Measurements from ENCODE around the gene PIAS4. TPM values are rescaled to one million over a fixed set of nuclear protein-coding genes. Genes with fewer than 3 reads are reported as not detected.

PIAS4 gene
- total RNA-seq, 2 donors from 2014 or later: 20.8 to 22.7 TPM

DNA sequence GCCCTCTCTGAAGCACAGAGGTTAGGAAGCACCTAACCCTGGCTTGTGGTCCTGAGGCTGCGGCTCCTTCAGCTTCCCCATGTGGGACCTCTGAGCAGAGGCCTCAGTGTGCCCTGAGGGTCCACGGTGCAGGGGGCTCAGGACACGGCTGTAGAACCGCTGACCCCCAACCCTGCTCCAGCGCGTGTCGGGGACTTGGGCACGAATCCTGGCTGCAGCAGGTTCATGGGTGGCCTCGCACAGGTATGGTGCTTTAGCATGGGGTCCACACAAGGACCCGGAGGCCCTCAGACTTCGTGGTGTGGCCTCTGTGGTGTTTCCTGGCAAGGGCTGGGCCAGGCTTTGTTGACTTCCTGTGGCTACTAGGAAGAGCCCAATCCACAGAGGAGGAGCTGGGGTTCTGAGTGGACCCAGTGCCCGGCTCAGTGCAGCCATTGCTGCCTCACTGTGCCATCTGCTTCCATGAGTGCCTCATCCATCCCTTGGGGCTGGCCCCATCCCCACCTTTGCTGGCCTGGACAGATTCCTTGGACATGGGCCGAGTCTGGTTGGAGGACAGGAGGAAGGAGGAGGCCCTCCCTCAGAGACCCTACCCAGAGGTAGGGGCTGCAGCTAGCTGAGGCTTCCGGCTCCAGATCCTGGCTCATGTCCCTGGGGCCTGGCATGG lies 34.7 kb downstream of the PIAS4 start:
- H3K36me3 Mint-ChIP-seq (ENCODE audit: low read depth): no peaks in the 10 kb centered on the region
- no peaks in the 10 kb centered on the region for H3K27me3 Mint-ChIP-seq
- DNase-seq: no peak
- H3K9me3 ChIP-seq (ENCODE audit: control insufficient read depth, low read length, poor library complexity, severe bottlenecking): no peaks in the 10 kb centered on the region
- no peak overlapping the region for H3K27ac Mint-ChIP-seq
- H3K4me3 Mint-ChIP-seq: no peak overlapping the region
- ATAC-seq: peak; percentile 21
- H3K4me1 Mint-ChIP-seq: peaks cover 6% of the 10 kb centered on the region

DNA sequence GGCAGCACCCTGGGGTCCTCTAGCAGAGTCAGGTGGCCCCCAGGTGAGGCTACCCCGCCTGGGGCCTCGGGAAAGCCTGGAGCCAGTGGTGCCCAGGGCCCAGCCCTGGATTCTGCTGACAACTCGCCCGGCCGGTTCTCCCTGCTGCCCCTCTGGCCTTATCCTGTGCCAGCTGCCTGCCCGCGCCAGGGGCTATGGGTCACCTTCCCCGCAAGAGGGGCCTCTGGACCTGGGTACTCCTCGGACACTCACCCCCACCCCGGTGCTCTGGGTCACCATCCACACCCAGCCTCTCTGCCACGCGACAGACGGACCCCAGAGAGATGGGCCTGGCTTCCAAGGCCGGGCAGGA lies 35.2 kb downstream of the PIAS4 start:
- H3K9me3 ChIP-seq (ENCODE audit: control insufficient read depth, low read length, poor library complexity, severe bottlenecking): no peaks in the 10 kb centered on the region
- H3K4me1 Mint-ChIP-seq: peaks cover 6% of the 10 kb centered on the region
- ATAC-seq: peak; percentile 17
- no peaks in the 10 kb centered on the region for H3K36me3 Mint-ChIP-seq (ENCODE audit: low read depth)
- H3K27ac Mint-ChIP-seq: no peak overlapping the region
- no peaks in the 10 kb centered on the region for H3K27me3 Mint-ChIP-seq
- no peak overlapping the region for H3K4me3 Mint-ChIP-seq
- DNase-seq: no peak

DNA sequence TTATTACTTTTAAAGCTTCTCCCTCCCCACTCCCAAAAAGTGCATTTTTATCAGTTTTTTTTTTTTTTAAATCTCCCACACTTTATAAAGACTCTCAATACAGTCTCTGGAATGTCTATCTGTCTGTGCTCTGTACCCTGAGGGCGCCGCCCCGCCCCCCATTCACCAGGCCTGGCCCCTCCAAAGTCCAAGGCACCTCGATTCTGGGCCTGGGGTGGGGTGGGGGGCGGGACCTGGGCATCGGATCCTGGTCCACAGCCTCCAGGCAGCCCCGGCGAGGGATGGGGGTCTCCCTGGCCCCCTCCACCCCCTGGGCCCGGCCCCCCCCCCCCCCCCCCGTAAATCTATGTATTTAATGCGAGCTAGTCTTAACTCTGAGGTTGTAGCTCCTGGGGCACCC lies 35.9 kb downstream of the PIAS4 start:
- Mint-ChIP-seq H3K4me3 (no peak overlapping the region), H3K27me3 (no peaks in the 10 kb centered on the region), H3K27ac (no peak overlapping the region), H3K36me3 (ENCODE audit: low read depth) (no peaks in the 10 kb centered on the region), H3K4me1 (peaks cover 6% of the 10 kb centered on the region)
- H3K9me3 ChIP-seq (ENCODE audit: control insufficient read depth, low read length, poor library complexity, severe bottlenecking): no peaks in the 10 kb centered on the region
- DNase-seq (no peak), ATAC-seq (no peak)

DNA sequence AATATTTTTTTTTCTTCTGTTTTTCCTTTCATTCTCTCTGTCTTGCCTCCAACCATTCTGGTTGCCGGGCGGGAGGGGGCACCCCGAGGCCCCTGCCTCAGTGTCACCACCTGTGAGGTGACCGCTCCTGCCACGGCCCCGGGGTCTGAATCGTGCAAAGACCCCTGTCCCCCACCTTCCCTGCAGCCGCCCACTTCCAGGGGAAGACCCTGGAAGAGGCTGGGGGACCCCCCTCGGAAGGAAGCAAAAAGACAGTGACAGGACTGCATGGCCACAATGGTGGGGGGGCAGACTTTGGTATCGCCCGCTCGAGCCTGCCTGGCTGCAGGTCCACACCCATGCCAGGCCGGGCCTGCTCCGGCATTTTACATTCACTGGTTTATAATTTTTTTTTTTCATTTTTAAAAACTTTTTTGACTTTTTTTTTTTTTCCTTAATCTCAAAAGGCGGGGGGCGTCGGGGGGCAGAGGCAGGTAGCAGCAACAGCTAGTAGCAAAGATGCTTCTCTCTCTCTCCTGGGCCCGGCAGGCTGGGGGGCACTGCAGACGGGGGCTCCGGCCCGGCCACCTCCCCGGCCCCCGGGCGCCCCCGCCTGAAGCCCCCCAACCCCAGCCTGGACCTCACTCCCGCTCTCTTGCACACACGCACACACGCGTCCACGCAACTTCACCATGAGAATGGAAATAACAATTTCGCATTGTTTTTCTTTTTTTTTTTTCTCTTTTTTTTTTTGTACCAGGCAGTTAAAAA lies 36.6 kb downstream of the PIAS4 start:
- DNase-seq: no peak
- no peaks in the 10 kb centered on the region for H3K9me3 ChIP-seq (ENCODE audit: control insufficient read depth, low read length, poor library complexity, severe bottlenecking)
- H3K27ac Mint-ChIP-seq: no peak overlapping the region
- no peaks in the 10 kb centered on the region for H3K36me3 Mint-ChIP-seq (ENCODE audit: low read depth)
- H3K4me1 Mint-ChIP-seq: peaks cover 6% of the 10 kb centered on the region
- no peak for ATAC-seq
- H3K4me3 Mint-ChIP-seq: no peak overlapping the region
- H3K27me3 Mint-ChIP-seq: no peaks in the 10 kb centered on the region

DNA sequence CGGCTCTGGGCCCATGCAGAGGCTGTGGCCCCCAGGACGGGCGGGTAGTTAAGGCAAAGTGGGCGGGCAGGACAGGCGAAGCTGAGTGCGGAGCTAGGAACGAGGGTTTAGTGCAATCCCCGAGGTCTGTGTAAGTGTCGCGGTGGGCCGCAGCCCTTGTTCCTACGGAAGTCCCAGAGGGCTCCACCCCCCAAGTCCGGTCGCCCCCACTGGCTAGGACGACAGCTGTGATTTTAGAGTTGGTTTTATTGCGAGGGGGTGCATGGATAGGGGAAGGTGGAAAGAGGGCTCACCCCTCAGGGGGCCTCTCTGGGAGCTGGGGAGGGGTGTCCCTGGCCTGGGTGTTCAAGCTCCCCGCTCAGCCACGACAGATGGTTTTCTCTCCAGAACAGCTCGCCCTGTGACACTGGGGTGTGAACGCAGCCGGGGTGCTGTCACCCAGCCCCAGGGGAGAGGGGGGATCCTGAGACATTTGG lies 37.5 kb downstream of the PIAS4 start:
- no peaks in the 10 kb centered on the region for H3K9me3 ChIP-seq (ENCODE audit: control insufficient read depth, low read length, poor library complexity, severe bottlenecking)
- Mint-ChIP-seq H3K4me3 (no peak overlapping the region), H3K36me3 (ENCODE audit: low read depth) (peaks cover 2% of the 10 kb centered on the region), H3K27ac (no peak overlapping the region), H3K27me3 (no peaks in the 10 kb centered on the region), H3K4me1 (peaks cover 8% of the 10 kb centered on the region)
- no peak for ATAC-seq
- DNase-seq: no peak

DNA sequence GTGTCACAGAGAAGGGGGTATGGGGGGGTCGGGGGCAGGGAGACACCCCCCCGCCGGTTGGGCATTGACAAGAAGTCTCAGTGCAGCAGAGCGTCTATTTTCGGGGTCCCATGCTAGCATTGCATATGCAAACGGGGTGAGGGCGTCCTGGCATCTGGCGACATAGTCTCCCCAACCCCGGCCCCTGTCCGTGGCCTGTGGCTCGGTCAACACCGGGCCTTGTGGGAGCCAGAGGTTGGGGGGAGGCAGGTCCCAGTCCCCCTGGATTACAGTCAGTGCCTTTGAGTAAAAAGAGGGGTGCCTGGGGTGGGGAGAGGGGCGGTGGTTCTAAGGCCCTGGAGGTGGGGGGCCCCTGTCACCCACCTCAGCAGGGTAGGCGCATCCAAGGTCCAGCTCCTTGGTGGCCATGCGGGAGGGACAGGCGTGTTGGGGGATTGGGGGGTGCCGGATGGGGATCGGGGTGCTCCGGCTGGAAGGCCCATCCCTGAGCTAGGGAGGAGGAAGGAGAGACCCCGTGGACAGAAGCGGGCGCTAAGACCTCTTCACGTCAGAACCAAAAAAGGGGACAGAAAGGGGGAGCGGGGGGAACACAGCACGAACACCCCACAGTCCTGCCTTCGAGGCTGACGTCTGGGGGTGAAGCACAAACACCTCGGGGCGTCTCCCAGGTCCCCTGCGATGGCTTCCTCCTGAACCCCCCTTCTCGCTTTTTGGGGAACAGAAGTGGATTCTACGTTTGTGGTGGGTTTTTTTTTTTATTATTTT lies 38.2 kb downstream of the PIAS4 start:
- H3K4me1 Mint-ChIP-seq: peaks cover 9% of the 10 kb centered on the region
- DNase-seq: no peak
- no peak overlapping the region for H3K27ac Mint-ChIP-seq
- no peak for ATAC-seq
- peaks cover 2% of the 10 kb centered on the region for H3K36me3 Mint-ChIP-seq (ENCODE audit: low read depth)
- H3K27me3 Mint-ChIP-seq: no peaks in the 10 kb centered on the region
- H3K9me3 ChIP-seq (ENCODE audit: control insufficient read depth, low read length, poor library complexity, severe bottlenecking): no peaks in the 10 kb centered on the region
- no peak overlapping the region for H3K4me3 Mint-ChIP-seq

DNA sequence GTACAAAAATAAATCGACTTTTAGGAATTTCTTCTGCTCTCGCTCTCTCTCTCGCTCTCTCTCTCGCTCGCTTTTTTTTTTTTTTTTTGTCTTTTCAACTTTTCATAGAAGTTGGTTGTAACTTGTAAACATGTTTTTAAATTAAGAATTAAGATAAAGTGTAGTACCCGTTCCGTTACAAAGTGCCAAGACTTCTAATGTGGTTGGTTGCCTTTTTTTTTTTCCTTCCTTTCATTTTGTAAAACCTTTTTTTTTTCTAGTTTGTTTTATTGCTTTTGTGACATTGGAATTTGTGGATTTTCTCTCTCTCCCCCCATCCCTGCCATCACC lies 38.8 kb downstream of the PIAS4 start:
- H3K4me1 Mint-ChIP-seq: peaks cover 10% of the 10 kb centered on the region
- DNase-seq (no peak), ATAC-seq (no peak)
- no peak overlapping the region for H3K4me3 Mint-ChIP-seq
- H3K27me3 Mint-ChIP-seq: no peaks in the 10 kb centered on the region
- H3K9me3 ChIP-seq (ENCODE audit: control insufficient read depth, low read length, poor library complexity, severe bottlenecking): no peaks in the 10 kb centered on the region
- H3K27ac Mint-ChIP-seq: no peak overlapping the region
- peaks cover 2% of the 10 kb centered on the region for H3K36me3 Mint-ChIP-seq (ENCODE audit: low read depth)

DNA sequence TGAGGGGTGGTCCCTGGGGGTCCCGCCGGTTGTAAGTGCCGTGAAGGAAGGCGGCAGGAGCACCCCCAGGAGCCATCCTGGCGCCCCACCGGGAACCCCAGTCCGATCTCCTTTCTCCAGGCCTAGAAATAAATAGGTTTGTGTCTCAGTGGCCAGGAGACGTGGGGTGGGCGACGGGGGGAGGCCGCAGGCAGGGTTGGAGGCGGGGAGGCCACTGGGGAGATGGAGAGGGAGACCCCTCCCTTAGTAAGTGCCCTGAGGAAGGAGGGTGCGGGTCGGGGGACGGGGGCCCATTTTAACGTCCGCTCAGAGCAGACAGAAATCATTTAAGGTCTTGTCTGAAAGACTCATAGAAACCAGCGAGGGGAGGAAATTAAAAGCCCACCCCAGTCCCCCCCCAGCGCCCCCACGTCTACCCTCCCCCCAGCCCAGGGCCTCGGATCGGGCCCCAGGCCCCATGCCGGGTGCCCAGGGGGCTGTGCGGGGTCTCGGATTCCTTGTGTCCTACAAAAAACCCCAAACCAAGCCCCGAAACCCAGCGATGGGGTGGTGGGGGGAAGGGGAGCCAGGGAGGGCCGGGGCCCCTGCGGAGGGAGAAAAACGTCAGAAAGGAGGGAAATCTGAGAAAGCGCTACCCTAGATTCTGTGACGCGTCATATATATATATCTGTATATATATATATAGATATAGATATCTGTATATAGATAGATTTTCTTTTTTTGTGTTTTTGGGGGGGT lies 39.6 kb downstream of the PIAS4 start:
- H3K36me3 Mint-ChIP-seq (ENCODE audit: low read depth): peaks cover 2% of the 10 kb centered on the region
- H3K9me3 ChIP-seq (ENCODE audit: control insufficient read depth, low read length, poor library complexity, severe bottlenecking): no peaks in the 10 kb centered on the region
- no peaks in the 10 kb centered on the region for H3K27me3 Mint-ChIP-seq
- H3K27ac Mint-ChIP-seq: no peak overlapping the region
- H3K4me1 Mint-ChIP-seq: peaks cover 11% of the 10 kb centered on the region
- H3K4me3 Mint-ChIP-seq: no peak overlapping the region
- no peak for ATAC-seq
- DNase-seq: no peak

DNA sequence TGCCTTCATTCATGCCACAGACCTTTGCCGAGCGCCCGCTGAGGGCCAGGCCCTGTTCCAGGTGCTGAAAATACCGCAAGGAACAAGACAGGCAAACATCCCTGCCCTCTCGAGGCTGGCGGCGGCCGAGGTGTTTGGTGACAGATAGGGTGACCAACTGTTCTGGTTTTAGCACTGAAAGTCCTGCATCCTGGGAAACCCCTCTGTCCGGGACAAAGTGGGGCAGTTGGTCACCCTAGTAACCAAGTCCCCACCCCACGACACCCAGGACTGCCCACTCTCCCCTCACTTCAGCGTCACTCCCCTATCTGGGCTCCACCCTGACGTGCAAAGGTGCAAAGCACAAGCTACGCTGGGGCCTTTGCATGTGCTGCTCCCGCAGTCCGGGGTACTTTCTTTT lies 41.9 kb downstream of the PIAS4 start:
- Mint-ChIP-seq H3K27ac (peak overlapping the region; percentile 84), H3K4me1 (peaks cover 18% of the 10 kb centered on the region), H3K36me3 (ENCODE audit: low read depth) (peaks cover 8% of the 10 kb centered on the region), H3K27me3 (no peaks in the 10 kb centered on the region), H3K4me3 (peak overlapping the region; percentile 49)
- H3K9me3 ChIP-seq (ENCODE audit: control insufficient read depth, low read length, poor library complexity, severe bottlenecking): no peaks in the 10 kb centered on the region
- ATAC-seq: no peak
- no peak for DNase-seq

DNA sequence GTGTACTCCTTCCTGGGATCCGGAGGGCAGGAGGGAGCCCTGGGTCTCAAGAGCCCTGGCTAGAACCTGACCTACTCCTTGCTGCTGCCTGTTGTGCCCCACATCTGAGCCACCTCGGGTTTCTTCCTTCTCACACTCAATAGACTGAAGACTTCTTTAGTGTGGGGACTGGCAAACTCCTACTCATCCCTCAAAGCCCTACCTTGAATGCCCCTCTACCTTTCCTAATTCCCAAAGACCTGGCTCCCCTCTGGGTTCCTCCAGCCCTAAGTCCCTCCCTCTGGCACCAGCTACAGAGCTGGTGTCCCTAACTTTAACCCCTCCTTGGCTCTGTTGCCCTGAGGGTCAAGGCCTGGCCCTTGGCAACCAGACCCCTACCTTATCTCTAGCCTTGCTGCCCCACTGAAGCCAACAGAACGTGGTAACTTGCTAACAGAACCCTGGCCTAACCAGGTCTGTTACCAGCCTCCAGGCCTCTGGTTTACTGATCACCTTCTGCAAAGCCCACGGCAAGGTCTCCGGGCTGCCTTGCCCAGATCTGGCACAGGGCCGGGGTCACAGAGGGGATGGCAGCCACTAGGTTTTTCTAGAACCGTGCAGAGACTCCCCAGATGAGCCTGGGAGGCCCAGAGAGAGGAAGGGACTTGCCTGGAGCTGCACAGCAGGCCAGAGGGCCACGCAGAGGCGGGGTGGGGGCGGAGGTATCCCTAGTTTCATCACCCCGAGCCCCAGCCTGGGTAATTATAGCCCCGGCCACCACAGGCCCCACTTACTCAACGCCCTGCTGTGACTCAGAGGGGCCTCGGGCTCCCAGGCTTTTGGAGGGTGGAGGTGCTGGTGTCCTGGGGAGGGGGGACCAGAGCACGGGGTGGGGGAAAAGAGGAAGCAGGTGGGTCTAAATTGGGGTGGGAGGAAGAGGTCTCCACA lies 43.9 kb downstream of the PIAS4 start:
- H3K9me3 ChIP-seq (ENCODE audit: control insufficient read depth, low read length, poor library complexity, severe bottlenecking): no peaks in the 10 kb centered on the region
- no peaks in the 10 kb centered on the region for H3K27me3 Mint-ChIP-seq
- peaks cover 8% of the 10 kb centered on the region for H3K36me3 Mint-ChIP-seq (ENCODE audit: low read depth)
- peak; percentile 36 for ATAC-seq
- DNase-seq: no peak
- H3K4me3 Mint-ChIP-seq: peak overlapping the region; percentile 66
- H3K4me1 Mint-ChIP-seq: peaks cover 18% of the 10 kb centered on the region
- peak overlapping the region; percentile 76 for H3K27ac Mint-ChIP-seq

DNA sequence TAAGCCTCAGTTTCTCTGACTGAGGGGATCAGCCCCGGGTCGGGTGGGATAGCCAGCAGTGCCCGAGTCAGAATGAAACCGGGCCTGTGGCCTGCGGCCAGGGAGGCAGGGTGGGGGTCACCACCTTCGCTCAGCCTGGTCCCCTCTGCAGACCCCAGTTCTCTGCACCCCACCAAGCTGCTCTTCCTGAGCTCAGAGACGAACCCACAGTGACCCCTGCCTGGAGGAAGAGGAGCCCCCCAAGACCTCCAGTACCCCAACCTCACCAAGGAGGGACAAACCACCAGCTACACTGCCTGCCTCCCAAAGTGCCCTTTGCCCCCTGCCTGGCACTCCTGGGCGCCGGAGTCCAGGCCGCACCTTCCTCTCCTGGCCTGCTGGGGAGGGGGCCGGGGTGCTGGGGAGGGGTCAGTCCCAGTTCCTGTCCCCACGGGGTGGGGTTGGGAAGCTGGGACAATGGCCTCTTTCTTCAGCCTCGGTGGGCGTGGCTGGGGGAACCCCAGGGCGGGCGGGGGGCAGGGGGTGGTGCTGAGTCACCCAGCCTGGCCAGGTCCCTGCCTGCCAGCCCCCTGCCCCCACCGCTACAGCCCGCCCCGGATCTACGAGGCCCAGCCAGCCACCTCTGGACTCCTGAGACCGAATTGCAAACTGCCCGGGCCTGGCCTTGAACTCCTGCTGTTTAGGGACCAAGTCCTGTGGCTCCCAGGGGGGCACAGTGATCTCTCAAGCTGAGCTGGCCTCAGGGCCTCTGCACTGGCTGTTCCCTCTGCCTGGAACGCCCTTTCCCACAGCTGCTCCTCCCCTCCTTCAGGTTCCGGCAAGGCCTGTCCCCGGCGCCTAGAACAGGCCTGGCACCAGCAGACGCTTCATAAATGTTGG lies 44.8 kb downstream of the PIAS4 start:
- Mint-ChIP-seq H3K4me1 (peaks cover 18% of the 10 kb centered on the region), H3K27me3 (no peaks in the 10 kb centered on the region), H3K36me3 (ENCODE audit: low read depth) (peaks cover 8% of the 10 kb centered on the region), H3K27ac (peak overlapping the region; percentile 56), H3K4me3 (no peak overlapping the region)
- H3K9me3 ChIP-seq (ENCODE audit: control insufficient read depth, low read length, poor library complexity, severe bottlenecking): no peaks in the 10 kb centered on the region
- DNase-seq (no peak), ATAC-seq (peak; percentile 29)

Data from T-helper 17 cell (primary cell).